H1 (cell line): Measurements from ENCODE around the gene HYAL1. TPM values are rescaled to one million over a fixed set of nuclear protein-coding genes. Genes with fewer than 3 reads are reported as not detected.

Experiments used
- CTCF ChIA-PET: fragments of 300-600 bp; sonication (Branson Sonifier 250); formaldehyde crosslinking; loops from one replicate; lab custom pipeline; 2021; ENCODE audit not compliant: partially characterized antibody; lab: Charles Lee
- POLR2A ChIA-PET: fragments of 300-600 bp; sonication (Branson Sonifier 250); formaldehyde crosslinking; loops from one replicate; lab custom pipeline; 2021; ENCODE audit warnings: inconsistent platforms; ENCODE audit not compliant: partially characterized antibody; lab: Charles Lee
- DNase-seq, 2 experiments: peaks; one replicate each; pipeline versions ENCODE4 v3.0.0 to v3.0.0-alpha.2; 2010 to 2022; ENCODE audit warnings: low spot score in 2 of 2, low read depth in 1 of 2, mixed read lengths in 1 of 2
- FAIRE-seq: peaks from 2 replicates; lab custom pipeline; 2011; peaks lifted over from hg19 to GRCh38; lab: Jason Lieb, UNC
- H2AFZ ChIP-seq: 2 replicates; pipeline ENCODE4 v1.8.1; 2012; ENCODE audit warnings: low read length, inconsistent platforms
- H2AK5ac ChIP-seq: 2 replicates; pipeline ENCODE4 v1.6.1; 2013; ENCODE audit warnings: low read depth, low read length
- H2BK120ac ChIP-seq: replicated peaks from 2 replicates; pipeline ENCODE3; 2013; ENCODE audit warnings: low read depth, low read length, inconsistent platforms
- H2BK12ac ChIP-seq: 2 replicates; pipeline ENCODE4 v1.6.1; 2013; ENCODE audit warnings: low read depth, low read length
- H2BK15ac ChIP-seq: 2 replicates; pipeline ENCODE4 v1.6.1; 2013; ENCODE audit warnings: low read length
- H2BK20ac ChIP-seq: 2 replicates; pipeline ENCODE4 v1.6.1; 2013; ENCODE audit warnings: low read length
- H2BK5ac ChIP-seq: 2 replicates; pipeline ENCODE4 v1.6.1; 2013; ENCODE audit warnings: low read depth, low read length
- H3K14ac ChIP-seq: 2 replicates; pipeline ENCODE4 v1.6.1; 2013; ENCODE audit warnings: inconsistent platforms; ENCODE audit not compliant: insufficient read length
- H3K18ac ChIP-seq: 2 replicates; pipeline ENCODE4 v1.6.1; 2013; ENCODE audit warnings: low read length; ENCODE audit errors: extremely low read depth
- H3K23ac ChIP-seq: 2 replicates; pipeline ENCODE4 v1.6.1; 2013; ENCODE audit warnings: inconsistent platforms; ENCODE audit not compliant: insufficient read length
- H3K23me2 ChIP-seq: 2 replicates; pipeline ENCODE4 v1.6.1; 2013; ENCODE audit warnings: low read depth, low read length
- H3K27ac ChIP-seq: 2 replicates; pipeline ENCODE4 v1.6.1; 2011; ENCODE audit warnings: low read depth, low read length, inconsistent platforms
- H3K27me3 ChIP-seq, 4 experiments: replicated peaks in 1 of 4; 1 replicate in 1 of 4; 2 replicates in 3 of 4; pipeline versions ENCODE4 v1.6.1 to v1.8.1; 2011 to 2013; ENCODE audit warnings: low read length in 3 of 4, mild to moderate bottlenecking in 3 of 4, inconsistent platforms in 2 of 4, mixed read lengths in 2 of 4, moderate library complexity in 1 of 4; ENCODE audit not compliant: control insufficient read depth in 3 of 4, insufficient read depth in 3 of 4; ENCODE audit errors: extremely low read depth in 1 of 4
- H3K36me3 ChIP-seq, 4 experiments: 2 replicates each; pipeline versions ENCODE4 v1.6.1 to v1.8.1; 2011 to 2013; ENCODE audit warnings: mild to moderate bottlenecking in 4 of 4, low read length in 3 of 4, moderate library complexity in 2 of 4, control low read depth in 1 of 4, inconsistent platforms in 1 of 4; ENCODE audit not compliant: insufficient read depth in 4 of 4, control insufficient read depth in 2 of 4
- H3K4ac ChIP-seq: replicated peaks from 2 replicates; pipeline ENCODE3; 2013; ENCODE audit warnings: low read length, low read depth, mixed read lengths, inconsistent platforms; ENCODE audit not compliant: insufficient read length
- H3K4me1 ChIP-seq, 4 experiments: replicated peaks in 1 of 4; 1 replicate in 1 of 4; 2 replicates in 3 of 4; pipeline versions ENCODE4 v1.6.1 to v1.8.1; 2011 to 2013; ENCODE audit warnings: low read length in 3 of 4, inconsistent platforms in 2 of 4, mixed read lengths in 1 of 4; ENCODE audit not compliant: insufficient read depth in 4 of 4, control insufficient read depth in 3 of 4
- H3K4me2 ChIP-seq, 2 experiments: 2 replicates each; pipeline versions ENCODE4 v1.6.1 to v1.8.1; 2011 to 2013; ENCODE audit warnings: low read depth in 2 of 2, low read length in 2 of 2, control low read depth in 1 of 2, inconsistent platforms in 1 of 2, mild to moderate bottlenecking in 1 of 2; ENCODE audit not compliant: insufficient read depth in 1 of 2
- H3K4me3 ChIP-seq, 4 experiments: fragments of 200-600, 300-600 bp in 1 of 4; sonication (generic), shearing (Covaris generic), sonication (Bioruptor Twin) in 1 of 4; 2 replicates each; pipeline versions ENCODE4 v1.5.1 to v1.8.1; 2011 to 2016; ENCODE audit warnings: low read length in 4 of 4, low read depth in 3 of 4, control low read depth in 2 of 4, inconsistent platforms in 2 of 4, mild to moderate bottlenecking in 2 of 4, mixed read lengths in 1 of 4, moderate library complexity in 1 of 4; ENCODE audit not compliant: insufficient read depth in 2 of 4; ENCODE audit errors: extremely low read depth in 1 of 4
- H3K56ac ChIP-seq: replicated peaks from 2 replicates; pipeline ENCODE3; 2013; ENCODE audit warnings: low read depth, mild to moderate bottlenecking, mixed read lengths, low read length, inconsistent platforms; ENCODE audit not compliant: insufficient read length
- H3K79me1 ChIP-seq: 2 replicates; pipeline ENCODE4 v1.6.1; 2013; ENCODE audit warnings: low read depth, low read length, control low read depth
- H3K79me2 ChIP-seq, 2 experiments: 2 replicates each; pipeline versions ENCODE4 v1.6.1 to v1.8.1; 2012 to 2013; ENCODE audit warnings: low read length in 2 of 2, mild to moderate bottlenecking in 2 of 2, inconsistent platforms in 1 of 2; ENCODE audit not compliant: insufficient read depth in 2 of 2, control insufficient read depth in 1 of 2
- H3K9ac ChIP-seq, 4 experiments: replicated peaks in 1 of 4; 1 replicate in 1 of 4; 2 replicates in 3 of 4; pipeline versions ENCODE4 v1.6.1 to v1.8.1; 2011 to 2013; ENCODE audit warnings: low read depth in 3 of 4, low read length in 3 of 4, control low read depth in 2 of 4, mild to moderate bottlenecking in 2 of 4, moderate library complexity in 2 of 4, inconsistent platforms in 1 of 4; ENCODE audit errors: extremely low read depth in 1 of 4
- H3K9me3 ChIP-seq, 2 experiments: 2 replicates each; pipeline versions ENCODE4 v1.6.1 to v1.8.1; 2012 to 2013; ENCODE audit warnings: mild to moderate bottlenecking in 2 of 2, moderate library complexity in 2 of 2, control low read depth in 1 of 2, inconsistent platforms in 1 of 2, low read depth in 1 of 2, low read length in 1 of 2, mixed read lengths in 1 of 2; ENCODE audit not compliant: insufficient read depth in 2 of 2
- H4K20me1 ChIP-seq, 2 experiments: replicated peaks in 1 of 2; 2 replicates each; pipeline versions ENCODE3 to v1.8.1; 2011 to 2013; ENCODE audit warnings: inconsistent platforms in 2 of 2, low read length in 2 of 2, mild to moderate bottlenecking in 1 of 2; ENCODE audit not compliant: insufficient read depth in 2 of 2, control insufficient read depth in 1 of 2
- H4K5ac ChIP-seq: 2 replicates; pipeline ENCODE4 v1.6.1; 2013; ENCODE audit warnings: low read length, low read depth, mixed read lengths, inconsistent platforms; ENCODE audit not compliant: insufficient read length
- H4K8ac ChIP-seq: 2 replicates; pipeline ENCODE4 v1.8.0; 2013; ENCODE audit warnings: mild to moderate bottlenecking, moderate library complexity, low read length, inconsistent platforms; ENCODE audit not compliant: insufficient read depth; ENCODE audit errors: extremely low read depth
- H4K91ac ChIP-seq: replicated peaks from 2 replicates; pipeline ENCODE3; 2013; ENCODE audit warnings: low read length, mixed read lengths, inconsistent platforms; ENCODE audit not compliant: insufficient read length
- WGBS, 2 experiments: shearing (Covaris generic) in 1 of 2; methylation state at CpG; one replicate each; pipeline versions ENCODE4 v1.1.6 to v1.1.7; 2013 to 2015; ENCODE audit warnings: low lambda C conversion rate in 2 of 2, mixed read lengths in 2 of 2, inconsistent platforms in 1 of 2, low coverage in 1 of 2, missing lambda C conversion rate in 1 of 2; ENCODE audit not compliant: insufficient replicate concordance in 2 of 2, insufficient coverage in 1 of 2, insufficient read length in 1 of 2; ENCODE audit errors: extremely low coverage in 1 of 2, missing lambda C conversion rate in 1 of 2; 5-methylcytosine and 5-hydroxymethylcytosine counted together
- polyA plus RNA-seq, 7 experiments: library from polyadenylated mRNA; depleted of rRNA in 3 of 7; stranded (reverse) in 5 of 7; unstranded in 2 of 7; fragments of >200 nt in 5 of 7; fragments of 200-250 nt in 2 of 7; gene quantifications; 1 replicate in 5 of 7; 2 replicates in 1 of 7; 4 replicates in 1 of 7; pipeline versions ENCODE4 v1.2.1 to v1.2.3, GENCODE V29; 2011 to 2013; ENCODE audit warnings: missing spikeins in 2 of 7, mixed read lengths in 2 of 7
- total RNA-seq: library from RNA; stranded (reverse); fragmentation: NEBNext Ultra II Directional; extraction: Animal tissue kit (Norgen Biotek cat#: 25700); gene quantifications from 2 replicates; pipeline ENCODE4 v1.2.1, GENCODE V29; 2021
- TF ChIP-seq, protein P1 (sequence below): IDR thresholded peaks from 2 replicates; pipeline ENCODE4 v1.6.1; 2012; ENCODE audit warnings: inconsistent platforms
- TF ChIP-seq, protein P2 (sequence below): IDR thresholded peaks from 2 replicates; pipeline ENCODE4 v1.6.1; 2012; ENCODE audit warnings: inconsistent platforms

Gene HYAL1
- total and polyA plus RNA-seq, 2 of the 8 experiments (the other 6 are each of a cell fraction or from before 2014, with no cell fraction given), result 2.0 to 5.4 TPM

GRCh38 chr3:50267280-50267913 is 36.0 kb downstream of the HYAL1 start:
- H2AFZ ChIP-seq, result no peak overlapping the region
- H4K5ac ChIP-seq, result peak overlapping the region; percentile 38
- H3K79me1 ChIP-seq, result no peaks in the 10 kb centered on the region
- peak overlapping the region in 1 of 4 experiments; percentile 24; a peak in 1 of 8 replicates for H3K4me3 ChIP-seq
- peak overlapping the region; percentile 66; the same call in 1 of the 2 replicates for H2BK5ac ChIP-seq
- ChIA-PET CTCF (interaction anchor here (0.5 to 53.5 kb wide), 10 partner anchors 10 to 121 kb away, joined by 3 to 2149 read pairs (median 16); partner anchors contain the start of genes GNAI2, GNAT1, HYAL2 and LSMEM2), POLR2A (interaction anchor here (0.6 to 3.5 kb wide), 15 partner anchors 8 to 298 kb away, joined by 3 to 19 read pairs (median 3); partner anchors contain the start of genes GNAI2, IFRD2 and LSMEM2)
- peaks cover 0 to 48% (median 36%) of the 10 kb centered on the region in 4 experiments; a peak in 6 of 7 replicates for H3K4me1 ChIP-seq
- no peak overlapping the region for H3K23ac ChIP-seq
- H3K27ac ChIP-seq, result no peak overlapping the region
- no peaks in the 10 kb centered on the region for H3K36me3 ChIP-seq
- H4K91ac ChIP-seq, result peak overlapping the region; percentile 95
- peak overlapping the region; percentile 90; the same call in 1 of the 2 replicates for H2BK20ac ChIP-seq
- H3K9ac ChIP-seq, result no peak overlapping the region
- peak overlapping the region; percentile 45 for H4K8ac ChIP-seq
- peak overlapping the region; percentile 70 for H3K4ac ChIP-seq
- DNase-seq (peak in 1 of 2 experiments; percentile 69), FAIRE-seq (no peak)
- peaks cover 0 to 3% (median 0%) of the 10 kb centered on the region in 4 experiments; a peak in 3 of 7 replicates for H3K27me3 ChIP-seq
- H3K79me2 ChIP-seq, result no peaks in the 10 kb centered on the region
- H3K56ac ChIP-seq, result no peak overlapping the region
- H3K14ac ChIP-seq, result no peak overlapping the region
- 59% methylated on average over 10 of the region's 22 CpGs; no CpG with 5 or more reads in 1 of the 2 experiments for WGBS, 2 experiments
- H2BK15ac ChIP-seq, result peak overlapping the region; percentile 5; the same call in 1 of the 2 replicates
- peaks cover 0 to 1% of the 10 kb centered on the region in 2 experiments for H4K20me1 ChIP-seq
- peak overlapping the region; percentile 73 for H2BK120ac ChIP-seq
- H3K9me3 ChIP-seq, result no peaks in the 10 kb centered on the region
- H3K23me2 ChIP-seq, result peaks cover 4% of the 10 kb centered on the region; the same call in 1 of the 2 replicates
- H2BK12ac ChIP-seq, result peak overlapping the region; percentile 97; the same call in 1 of the 2 replicates
- peak overlapping the region; percentile 62 for H3K18ac ChIP-seq
- peak overlapping the region; percentile 45; the same call in 1 of the 2 replicates for H2AK5ac ChIP-seq
- H3K4me2 ChIP-seq, result peak overlapping the region; percentile 28 to 46
- TF ChIP-seq, protein P1, sequence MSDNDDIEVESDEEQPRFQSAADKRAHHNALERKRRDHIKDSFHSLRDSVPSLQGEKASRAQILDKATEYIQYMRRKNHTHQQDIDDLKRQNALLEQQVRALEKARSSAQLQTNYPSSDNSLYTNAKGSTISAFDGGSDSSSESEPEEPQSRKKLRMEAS, result no peak
- TF ChIP-seq, protein P2, sequence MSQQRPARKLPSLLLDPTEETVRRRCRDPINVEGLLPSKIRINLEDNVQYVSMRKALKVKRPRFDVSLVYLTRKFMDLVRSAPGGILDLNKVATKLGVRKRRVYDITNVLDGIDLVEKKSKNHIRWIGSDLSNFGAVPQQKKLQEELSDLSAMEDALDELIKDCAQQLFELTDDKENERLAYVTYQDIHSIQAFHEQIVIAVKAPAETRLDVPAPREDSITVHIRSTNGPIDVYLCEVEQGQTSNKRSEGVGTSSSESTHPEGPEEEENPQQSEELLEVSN, result 0 out of 2 replicates have a peak, but pooled peaks have one; percentile 41
